Right kidney (tissue), 1 donor: ENCODE data around the gene LPIN1.

ENCODE experiments used
- DNase-seq: peaks from one replicate; pipeline ENCODE4 v3.0.0-alpha.2; 2016

Gene LPIN1

GRCh38 chr2:11762799-11763461 is 16.5 kb downstream of the LPIN1 start:
- no peak for DNase-seq

GRCh38 chr2:11764359-11764758 is 17.9 kb downstream of the LPIN1 start:
- DNase-seq = no peak

GRCh38 chr2:11764920-11765319 is 18.5 kb downstream of the LPIN1 start:
- DNase-seq = no peak

- no peak for DNase-seq
Observed at GRCh38 chr2:11765501-11765900, 19.1 kb downstream of the LPIN1 start.

GRCh38 chr2:11766016-11766415 is 19.6 kb downstream of the LPIN1 start:
- no peak for DNase-seq

- no peak for DNase-seq
Observed at GRCh38 chr2:11767779-11768178, 21.3 kb downstream of the LPIN1 start.

- DNase-seq = no peak
Observed at GRCh38 chr2:11768946-11769345, 22.5 kb downstream of the LPIN1 start.

- DNase-seq = no peak
Observed at GRCh38 chr2:11769516-11769915, 23.1 kb downstream of the LPIN1 start.

- DNase-seq = no peak
Observed at GRCh38 chr2:11770531-11771188, 24.2 kb downstream of the LPIN1 start.

- no peak for DNase-seq
Observed at GRCh38 chr2:11771971-11772615, 25.7 kb downstream of the LPIN1 start.

GRCh38 chr2:11773111-11773510 is 26.7 kb downstream of the LPIN1 start:
- no peak for DNase-seq

GRCh38 chr2:11773747-11774525 is 27.5 kb downstream of the LPIN1 start:
- DNase-seq = no peak

- no peak for DNase-seq
Observed at GRCh38 chr2:11774600-11774999, 28.2 kb downstream of the LPIN1 start.

GRCh38 chr2:11775384-11775783 is 29.0 kb downstream of the LPIN1 start:
- no peak for DNase-seq

GRCh38 chr2:11777066-11777782 is 30.8 kb downstream of the LPIN1 start:
- DNase-seq = no peak

- no peak for DNase-seq
Observed at GRCh38 chr2:11777886-11778415, 31.5 kb downstream of the LPIN1 start.

GRCh38 chr2:11778416-11778815 is 32.0 kb downstream of the LPIN1 start:
- no peak for DNase-seq

GRCh38 chr2:11778923-11779757 is 32.7 kb downstream of the LPIN1 start:
- peak; percentile 78 for DNase-seq

GRCh38 chr2:11781602-11782001 is 35.2 kb downstream of the LPIN1 start:
- DNase-seq = no peak

- DNase-seq = no peak
Observed at GRCh38 chr2:11784280-11784679, 37.8 kb downstream of the LPIN1 start.
